Left cardiac atrium (tissue), 4 donors: Measurements from ENCODE around the gene LTN1. TPM values are rescaled to one million over a fixed set of nuclear protein-coding genes. Genes with fewer than 3 reads are reported as not detected.
"Not testable (repeated sequence)": the region's sequence is repeated elsewhere in the genome, so short reads cannot be mapped to it uniquely, and the experiment has no call there.

Experiments used
- ATAC-seq, 2 donors: fragments of 200-7000 bp; cut with Tn5 transposase; one replicate each; pipeline ENCODE4 v1.9.1; 2020; ENCODE audit warnings: mild to moderate bottlenecking in 2 of 2, moderate library complexity in 2 of 2
- DNase-seq: peaks from one replicate; pipeline ENCODE4 v3.0.0-alpha.2; 2020
- intact Hi-C, 2 donors: fragments of 100-400 bp; cut with DNase I; formaldehyde crosslinking; loops; one replicate each; pipeline versions ENCODE4 v1.14.1 to v1.15.1; 2022 to 2023
- total RNA-seq, 2 donors: library from RNA; stranded (reverse); fragmentation: NEBNext Ultra II Directional; extraction: Animal tissue kit (Norgen Biotek cat#: 25700); gene quantifications; one replicate each; pipeline ENCODE4 v1.2.1, GENCODE V29; 2021
- donor health status: DM: no; HTN: yes; CAD: no.
- donor health status: DM: no; HTN: yes; CAD: no; lungs with severe emphysema.
- donor health status: DM: yes; HTN: yes; CAD: no.
- donor health status: Dilated cardiomyopathy.

Gene LTN1
- total RNA-seq, 2 donors from 2014 or later, result 17.3 to 19.5 TPM

DNA sequence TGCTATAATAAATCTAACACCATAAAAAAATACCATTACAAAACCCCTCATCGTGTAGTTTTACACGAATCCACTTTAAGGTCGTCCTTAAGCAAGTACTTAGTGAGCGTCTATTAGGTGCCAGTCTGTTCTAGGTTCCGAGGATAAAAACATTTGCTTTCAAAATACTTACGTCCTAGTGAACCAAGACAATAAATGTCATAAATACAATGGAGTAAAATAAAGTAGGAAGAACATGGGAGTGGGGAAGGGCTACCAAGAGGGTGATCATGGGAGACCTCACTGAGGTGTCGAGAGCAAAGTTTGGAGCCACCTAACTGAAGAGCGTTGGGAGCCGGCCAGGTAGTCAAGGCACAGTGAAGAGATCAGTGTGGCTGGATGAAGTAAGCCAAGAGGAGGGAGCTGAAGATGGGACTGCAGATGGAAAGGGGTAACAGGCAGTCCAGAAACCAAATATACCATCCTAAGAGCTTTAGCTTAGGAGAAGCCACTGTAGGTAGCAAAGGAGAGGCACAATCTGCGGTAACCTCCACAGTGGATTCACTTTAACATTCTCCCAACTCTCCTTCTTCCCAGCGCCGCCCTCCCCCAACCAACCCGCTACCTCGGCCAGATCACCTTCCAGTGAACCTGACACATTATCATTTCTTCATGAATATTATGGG is 684 bp downstream of the LTN1 start:
- intact Hi-C loops, result no loop called here
- ATAC-seq (peak; percentile 4 to 6), DNase-seq (no peak)

DNA sequence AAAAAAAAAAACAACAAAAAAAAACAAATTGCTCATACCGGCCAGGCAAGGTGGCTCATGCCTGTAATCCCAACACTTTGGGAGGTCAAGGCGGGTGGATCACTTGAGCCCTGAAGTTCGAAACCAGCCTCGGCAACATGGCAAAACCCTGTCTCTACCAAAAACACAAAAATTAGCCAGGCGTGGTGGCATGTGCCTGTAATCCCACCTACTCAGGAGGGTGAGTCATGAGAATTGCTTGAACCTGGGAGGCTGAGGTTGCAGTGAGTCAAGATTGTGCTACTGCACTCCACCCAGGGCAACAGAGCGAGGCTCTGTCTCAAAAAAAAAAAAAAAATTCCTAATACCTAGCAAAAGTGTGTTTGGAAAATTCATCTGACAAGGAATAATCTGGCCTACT is 4.5 kb downstream of the LTN1 start:
- ATAC-seq, result not testable (repeated sequence)

DNA sequence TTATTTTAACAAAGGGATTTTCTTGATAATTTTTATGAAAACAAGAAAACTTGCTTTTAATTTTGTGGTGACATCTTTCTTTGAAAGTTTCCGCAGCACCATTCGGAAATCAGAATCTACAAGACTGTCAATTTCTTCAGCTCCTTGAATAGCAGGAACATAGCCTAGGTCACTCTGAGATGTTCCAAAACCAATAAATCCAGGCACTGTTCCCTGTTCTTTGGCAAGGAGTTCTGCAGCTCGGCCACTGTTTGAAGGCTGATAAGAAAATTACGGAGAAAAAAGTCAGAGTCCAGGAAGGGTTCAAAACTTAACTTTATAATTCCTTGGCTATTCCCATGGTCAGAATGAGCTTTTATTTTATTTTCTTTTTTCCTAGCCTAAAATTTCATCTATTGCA is 6.0 kb downstream of the LTN1 start:
- intact Hi-C loops, result no loop called here
- no peak for DNase-seq
- peak in 1 of 2 donors; percentile 51 for ATAC-seq

More for the DNA sequence above, 4.5 kb downstream of the LTN1 start:
- DNase-seq, intact Hi-C loops: not testable (repeated sequence)

DNA sequence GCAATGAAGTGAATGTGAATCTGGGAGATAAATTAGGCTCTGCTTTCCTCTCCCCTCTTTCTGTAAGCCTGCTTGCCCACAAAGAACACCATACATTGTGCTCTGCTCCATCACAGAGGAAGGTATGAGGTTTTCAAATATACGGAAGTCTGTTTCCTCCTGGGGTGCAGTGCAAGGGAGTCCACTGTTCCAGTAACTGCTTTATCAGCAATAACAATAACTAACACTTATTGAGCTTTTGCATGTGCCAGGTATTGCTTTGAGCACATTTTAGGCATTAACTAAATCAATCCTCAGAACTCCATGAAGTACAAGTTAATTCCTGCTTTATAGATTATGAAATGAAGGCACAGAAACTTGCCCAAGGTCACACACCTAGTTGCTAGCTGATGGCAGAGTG is 10.0 kb downstream of the LTN1 start:
- ATAC-seq, result no peak
- intact Hi-C loops, result no loop called here
- DNase-seq, result no peak

DNA sequence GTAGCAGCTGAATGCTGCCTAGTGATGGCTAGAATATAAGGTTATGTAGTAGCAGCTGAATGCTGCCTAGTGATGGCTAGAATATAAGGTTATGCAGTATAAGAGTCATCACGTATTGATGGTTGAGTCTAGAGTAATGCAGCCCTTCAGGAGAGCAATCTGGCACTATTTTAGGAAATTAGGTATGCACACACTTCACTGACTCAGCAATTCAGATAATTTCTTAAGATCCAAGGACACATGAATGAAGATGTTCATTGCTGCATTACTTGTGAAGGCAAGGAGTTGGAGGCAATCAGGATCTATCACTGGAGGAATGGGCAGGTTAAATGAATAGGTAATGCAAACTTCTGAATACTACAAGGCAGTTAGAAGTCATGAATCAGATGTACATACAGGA is 13.6 kb downstream of the LTN1 start:
- no peak for DNase-seq
- ATAC-seq, result no peak
- intact Hi-C loops, result loop anchor here in 1 of 2 donors (10.0 kb wide), 1 partner anchor 86 kb away; no protein-coding TSS in a partner anchor

DNA sequence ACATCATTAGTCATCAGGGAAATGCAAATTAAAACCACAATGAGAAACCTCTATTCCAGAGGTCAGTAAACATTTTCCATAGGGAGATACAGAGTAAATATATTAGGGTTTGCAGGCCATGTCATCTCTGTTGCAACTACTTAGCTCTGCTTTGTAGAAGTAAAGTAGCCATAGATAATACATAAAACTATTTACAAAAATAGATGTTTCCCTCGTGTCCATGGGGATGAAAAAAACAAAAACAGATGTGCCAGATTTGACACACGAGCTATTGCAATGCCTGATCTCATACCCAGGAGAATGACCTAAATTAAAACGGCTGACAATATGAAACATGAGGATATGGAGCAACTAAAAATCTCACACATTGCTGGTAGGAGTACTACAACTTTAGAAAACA is 17.3 kb downstream of the LTN1 start:
- DNase-seq (no peak), ATAC-seq (no peak)
- intact Hi-C loops, result loop anchor here in 1 of 2 donors (10.0 kb wide), 1 partner anchor 89 kb away; no protein-coding TSS in a partner anchor

DNA sequence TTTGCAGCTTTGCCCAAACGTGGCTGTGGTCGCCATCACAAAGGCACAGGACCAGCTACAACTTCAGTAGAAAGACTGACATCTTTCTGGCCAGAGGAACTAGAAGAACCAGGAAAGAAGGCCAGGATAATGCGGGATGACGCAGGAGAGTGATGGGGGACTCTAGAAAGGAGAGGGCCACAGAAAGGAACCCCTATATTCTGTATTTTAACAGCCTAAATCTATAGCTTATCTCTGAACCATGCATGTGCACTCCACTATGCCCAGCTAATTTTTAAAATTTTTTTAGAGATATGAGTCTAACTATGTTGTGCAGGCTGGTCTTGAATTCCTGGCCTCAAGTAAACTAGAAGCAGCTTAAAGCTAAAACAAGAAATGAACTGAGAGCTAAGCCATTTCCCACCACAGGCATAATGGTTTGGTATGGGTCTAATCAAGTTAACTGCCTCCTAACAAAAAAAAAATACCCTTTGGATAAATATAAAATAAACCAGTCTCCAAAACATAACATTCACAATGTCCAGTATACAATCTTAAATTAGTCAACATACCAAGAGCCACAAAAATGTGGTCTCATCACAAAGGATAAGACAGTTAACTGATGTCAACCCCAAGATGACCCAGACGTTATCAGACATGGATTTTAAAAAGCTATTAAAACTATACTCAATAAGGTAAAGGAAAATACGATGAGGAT is 18.0 kb downstream of the LTN1 start:
- no peak for DNase-seq
- intact Hi-C loops, result loop anchor here in 1 of 2 donors (10.0 kb wide), 1 partner anchor 90 kb away; no protein-coding TSS in a partner anchor
- no peak for ATAC-seq

DNA sequence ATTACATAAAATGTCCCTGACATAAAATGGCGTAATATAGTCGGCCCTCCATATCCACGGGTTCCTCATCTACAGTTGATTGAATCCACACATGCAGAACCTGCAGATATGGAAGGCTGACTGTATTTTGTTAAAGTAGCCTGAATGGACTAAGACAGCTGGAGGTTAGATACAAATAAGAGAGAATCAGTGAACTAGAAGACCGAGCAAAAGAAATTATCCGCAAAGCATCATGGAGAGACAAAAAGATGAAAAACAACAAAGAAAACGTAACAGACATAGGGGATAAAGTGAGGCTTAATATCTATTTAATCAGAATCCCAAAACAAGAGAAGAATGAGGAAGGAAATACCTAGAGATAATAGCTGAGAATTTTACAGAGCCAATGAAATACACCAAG is 20.3 kb downstream of the LTN1 start:
- intact Hi-C loops, result loop anchor here in 1 of 2 donors (10.0 kb wide), 1 partner anchor 92 kb away; no protein-coding TSS in a partner anchor
- no peak for ATAC-seq
- no peak for DNase-seq

DNA sequence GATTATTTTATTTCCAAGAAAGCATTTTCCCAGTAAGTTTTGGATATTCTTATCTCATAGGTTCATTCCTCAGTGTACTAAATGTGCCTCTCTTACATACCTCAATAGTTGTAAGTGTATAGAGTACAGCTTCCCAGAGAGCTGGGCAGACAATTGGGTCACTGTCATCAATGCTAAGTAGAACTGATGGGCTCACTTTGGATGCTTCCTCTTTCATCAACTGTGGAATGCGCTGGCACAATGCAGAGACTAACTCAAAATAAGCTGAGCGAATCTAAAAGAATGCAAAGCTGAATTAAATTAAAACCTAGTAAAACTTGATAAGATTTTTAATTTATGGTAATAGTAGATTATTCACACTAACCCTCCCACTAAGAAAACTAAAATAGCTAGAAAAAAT is 21.5 kb downstream of the LTN1 start:
- intact Hi-C loops, result loop anchor here in 1 of 2 donors (10.0 kb wide), 1 partner anchor 94 kb away; no protein-coding TSS in a partner anchor
- ATAC-seq, result peak; percentile 24 to 73

DNA sequence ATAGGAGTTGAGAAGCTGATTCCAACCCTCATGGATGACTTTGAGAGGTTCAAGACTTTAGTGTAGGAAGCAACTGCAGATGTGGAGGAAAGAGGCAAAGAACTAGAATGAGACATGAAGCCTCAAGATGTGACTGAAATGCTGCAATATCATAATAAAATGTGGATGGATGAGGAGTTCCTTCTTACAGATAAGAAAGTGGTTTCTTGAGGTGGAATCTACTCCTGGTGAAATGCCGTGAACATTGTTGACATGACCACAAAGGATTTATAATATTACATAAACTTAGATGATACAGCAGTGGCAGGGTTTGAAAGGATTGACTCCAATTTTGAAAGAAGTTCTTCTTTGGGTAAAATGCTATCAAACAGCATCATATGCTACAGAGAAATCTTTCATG is 28.8 kb downstream of the LTN1 start:
- intact Hi-C loops, result no loop called here
- DNase-seq (no peak), ATAC-seq (no peak)

More for the DNA sequence above, 21.5 kb downstream of the LTN1 start:
- no peak for DNase-seq

DNA sequence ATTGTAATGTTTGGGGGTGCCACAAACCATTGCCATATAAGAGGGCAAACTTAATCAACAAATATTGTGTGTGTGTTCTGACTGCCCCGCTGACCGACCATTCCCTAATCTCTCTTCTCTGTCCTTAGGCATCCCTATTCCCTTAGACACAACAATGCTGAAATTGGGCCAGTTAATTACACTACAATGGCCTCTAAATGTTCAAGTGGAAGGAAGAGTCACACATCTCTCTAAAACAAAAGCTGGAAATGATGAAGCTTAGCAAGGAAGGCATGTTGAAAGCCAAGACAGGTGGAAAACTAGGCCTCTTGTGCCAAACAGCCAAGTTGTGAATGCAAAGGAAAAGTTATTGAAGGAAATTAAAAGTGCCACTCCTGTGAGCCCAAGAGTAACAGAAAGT is 30.2 kb downstream of the LTN1 start:
- ATAC-seq, result no peak
- intact Hi-C loops, result no loop called here

DNA sequence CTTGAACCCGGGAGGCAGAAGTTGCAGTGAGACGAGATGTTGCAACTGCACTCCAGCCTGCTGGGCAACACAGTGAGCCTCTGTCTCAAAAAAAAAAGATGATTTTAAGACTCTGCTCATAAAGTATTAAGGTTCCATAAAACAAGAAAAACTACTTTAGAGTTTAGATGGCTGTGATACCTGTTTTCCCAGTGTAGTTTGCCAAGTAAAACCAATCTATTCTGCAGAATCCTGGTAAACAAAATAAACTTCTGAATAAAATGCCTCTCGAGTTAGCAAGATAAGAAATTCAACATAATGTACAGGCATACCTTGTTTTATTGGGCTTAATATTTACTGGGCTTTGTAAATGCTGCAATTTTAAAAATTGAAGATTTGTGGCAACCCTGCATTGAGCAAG is 30.8 kb downstream of the LTN1 start:
- DNase-seq, result no peak
- no peak for ATAC-seq
- intact Hi-C loops, result no loop called here

More for the DNA sequence above, 30.2 kb downstream of the LTN1 start:
- DNase-seq, result no peak

DNA sequence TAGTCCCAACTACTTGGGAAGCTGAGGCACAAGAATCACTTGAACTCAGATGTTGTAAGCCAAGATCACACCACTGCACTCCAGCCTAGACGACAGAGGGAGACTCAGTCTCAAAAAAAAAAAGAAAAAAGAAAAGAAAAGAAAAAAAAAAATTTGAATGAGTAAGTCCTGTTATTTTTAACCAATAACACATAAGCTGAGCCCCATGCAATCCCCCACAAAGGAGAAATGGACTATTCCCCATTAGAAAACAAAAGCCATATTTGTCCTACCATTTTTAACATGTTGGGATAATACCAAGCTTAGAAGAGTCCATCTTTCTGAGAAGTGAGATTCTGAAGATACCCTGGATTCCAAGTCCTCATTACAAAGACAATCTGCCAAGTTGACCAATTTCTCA is 32.4 kb downstream of the LTN1 start:
- intact Hi-C loops, result no loop called here
- ATAC-seq (no peak), DNase-seq (no peak)

DNA sequence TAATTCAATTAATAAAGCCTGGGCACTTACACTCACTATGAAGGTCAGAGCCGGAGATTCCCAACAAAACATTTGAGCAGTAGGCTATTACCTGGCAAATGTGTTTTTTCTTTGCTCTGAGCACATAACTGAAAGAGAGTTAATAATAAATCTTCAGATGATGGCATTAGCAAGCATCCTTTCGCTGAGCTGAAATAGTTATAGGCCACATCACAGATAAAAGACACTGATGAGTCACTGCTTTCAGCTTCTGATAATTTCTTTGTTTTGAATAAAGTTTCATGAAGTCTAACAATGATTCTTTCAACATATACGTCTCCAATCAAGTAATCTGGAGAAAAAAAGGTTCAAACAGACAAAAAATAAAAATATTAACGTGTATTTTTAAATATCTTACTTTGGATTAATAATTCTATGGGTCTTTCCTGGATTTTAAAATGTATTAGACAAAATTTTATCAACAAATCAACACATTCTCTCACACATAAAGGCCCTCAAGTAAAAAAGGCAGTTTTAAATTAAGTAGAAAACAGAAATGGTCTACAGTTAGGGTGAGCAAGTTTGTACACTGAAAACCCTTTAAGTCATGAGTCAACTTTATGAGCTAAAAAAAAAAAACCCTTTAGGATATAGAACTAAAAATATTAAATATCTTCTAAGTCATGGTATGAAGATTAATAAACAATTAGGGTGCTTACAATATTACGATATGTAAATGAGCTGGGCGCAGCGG is 33.1 kb downstream of the LTN1 start:
- intact Hi-C loops, result no loop called here
- ATAC-seq, result no peak

DNA sequence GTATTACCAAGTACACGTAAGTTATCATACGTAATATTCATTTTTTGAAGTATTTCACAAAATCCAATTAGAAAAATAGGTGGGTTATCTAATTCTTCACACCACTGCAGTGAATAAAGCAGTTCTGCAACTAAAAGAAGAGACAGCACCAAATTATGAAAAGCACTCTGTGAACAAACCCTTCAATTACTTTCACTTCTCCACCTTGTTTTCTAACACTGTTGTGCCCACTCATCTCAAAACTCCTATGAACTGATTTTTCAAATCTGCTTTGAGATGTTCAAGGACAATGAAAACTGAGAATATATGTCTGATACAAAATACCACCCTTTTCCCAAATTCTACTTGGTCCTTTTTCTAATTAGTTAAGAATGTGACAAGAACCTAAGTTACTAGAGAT is 39.4 kb downstream of the LTN1 start:
- intact Hi-C loops, result no loop called here
- ATAC-seq (no peak), DNase-seq (no peak)

More for the DNA sequence above, 33.1 kb downstream of the LTN1 start:
- DNase-seq, result no peak

DNA sequence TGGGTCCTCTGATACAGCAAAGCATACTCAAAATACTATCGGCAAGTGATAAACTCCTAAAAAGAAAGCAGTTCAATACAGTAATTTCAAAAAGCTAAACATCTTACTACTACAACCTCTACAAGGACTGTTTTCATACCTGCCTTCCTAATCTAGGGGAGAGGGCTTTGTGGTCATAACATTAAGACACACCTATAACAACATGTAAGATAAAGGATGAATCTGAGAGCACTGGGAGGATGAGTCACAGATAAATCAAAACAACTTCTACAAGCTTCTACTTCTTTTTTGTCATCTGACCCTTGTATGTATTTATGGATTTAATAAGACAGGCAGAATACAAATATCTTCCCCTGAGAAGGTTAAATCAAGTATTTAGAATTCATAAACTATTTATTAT is 40.0 kb downstream of the LTN1 start:
- ATAC-seq (no peak), DNase-seq (no peak)
- intact Hi-C loops, result no loop called here

DNA sequence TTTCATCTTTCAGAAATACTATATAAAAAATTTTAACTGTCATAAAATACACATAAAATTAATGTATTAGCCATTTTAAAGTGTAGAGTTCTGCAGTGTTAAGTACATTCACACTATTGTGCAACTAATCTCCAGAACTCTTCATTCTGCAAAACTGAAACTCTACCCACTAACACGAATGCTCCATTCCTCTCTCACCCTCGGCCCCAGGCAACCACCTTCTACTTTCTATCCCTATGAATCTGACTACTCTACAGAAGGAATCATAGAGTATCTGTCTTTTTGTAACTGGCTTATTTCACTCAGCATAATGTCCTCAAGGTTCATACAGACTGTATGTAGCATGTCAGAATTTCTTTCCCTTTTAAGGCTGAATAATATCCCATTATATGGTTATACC is 43.4 kb downstream of the LTN1 start:
- intact Hi-C loops, result no loop called here
- no peak for ATAC-seq
- no peak for DNase-seq

DNA sequence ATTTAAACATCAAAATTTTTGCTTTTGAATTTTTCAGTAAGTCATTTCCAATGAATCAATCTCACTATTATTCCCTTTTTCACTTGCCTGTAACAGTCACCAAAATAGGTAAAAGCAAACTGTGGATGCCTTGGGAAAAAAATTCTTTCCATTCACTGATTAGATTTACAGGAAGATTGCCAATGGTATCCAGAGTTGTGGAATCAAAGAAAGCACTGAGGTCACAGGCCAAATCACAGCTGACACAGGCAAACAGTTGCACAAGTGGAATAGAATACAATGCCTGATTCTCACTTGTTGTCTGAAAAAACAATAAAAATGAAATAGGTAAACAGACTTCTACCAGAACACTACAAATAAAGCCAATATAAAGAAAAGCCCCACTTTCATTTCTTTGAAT is 48.4 kb downstream of the LTN1 start:
- no peak for DNase-seq
- no peak for ATAC-seq
- intact Hi-C loops, result no loop called here

DNA sequence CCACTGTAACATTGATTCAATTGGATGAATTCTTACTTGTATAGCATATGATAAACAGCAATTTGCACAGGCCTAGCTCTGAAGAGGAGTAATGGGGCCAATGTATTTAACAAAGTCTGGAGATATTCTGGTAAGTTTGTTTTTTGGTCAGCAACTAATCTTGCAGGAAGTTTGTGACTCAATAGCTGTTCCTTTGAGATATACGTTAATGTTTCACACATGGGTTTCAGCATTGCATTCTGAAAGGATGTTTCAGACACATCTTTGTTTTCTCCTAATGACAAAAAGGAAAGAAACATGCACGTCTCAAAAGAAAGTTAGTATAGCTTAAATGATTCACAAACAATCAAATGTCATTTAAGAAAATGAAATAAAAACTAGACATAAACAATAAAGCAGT is 49.0 kb downstream of the LTN1 start:
- no peak for ATAC-seq
- intact Hi-C loops, result no loop called here

DNA sequence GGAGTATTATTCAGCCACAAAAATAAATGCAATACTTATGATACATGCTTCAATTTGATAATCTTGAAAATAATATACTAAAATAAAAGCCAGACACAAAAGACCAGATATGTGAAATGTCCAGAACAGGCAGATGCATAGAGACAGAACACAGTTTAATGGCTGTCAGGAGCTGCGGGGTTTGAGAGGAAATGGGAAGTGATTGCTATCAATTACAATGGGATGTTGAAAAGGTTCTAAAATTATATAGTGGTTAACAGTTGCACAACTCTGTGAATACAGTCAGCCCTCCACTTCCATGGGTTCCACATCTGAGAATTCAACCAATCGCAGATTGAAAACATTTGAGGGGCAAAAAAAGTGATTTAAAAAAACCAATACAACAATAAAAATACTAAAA is 54.0 kb downstream of the LTN1 start:
- no peak for ATAC-seq
- intact Hi-C loops, result no loop called here
- no peak for DNase-seq

More for the DNA sequence above, 49.0 kb downstream of the LTN1 start:
- no peak for DNase-seq
